Stimulated activated CD4-positive, alpha-beta T cell treated with anti-CD3 and anti-CD28 coated beads, Interleukin-2, amount 100 ng/mL, for 24 hours (primary cell): ENCODE data around the gene SPATA46.
"Not testable (repeated sequence)": the region's sequence is repeated elsewhere in the genome, so short reads cannot be mapped to it uniquely, and the experiment has no call there.

Source experiments
- DNase-seq, 2 donors: peaks; one replicate each; pipeline ENCODE4 v3.0.0-alpha.2; 2020

Gene SPATA46

GRCh38 chr1:162376691-162377090 is at the start of gene SPATA46:
Gene SPATA46 (minus strand): TSS chr1:162376854. CDS start chr1:162376790, 64 bp downstream.
- DNase-seq, result no peak

- DNase-seq, result no peak
These were observed 46.2 kb upstream of the SPATA46 start for GRCh38 chr1:162422662-162423375.

GRCh38 chr1:162421258-162422164 is 44.9 kb upstream of the SPATA46 start:
- no peak for DNase-seq

GRCh38 chr1:162420120-162420519 is 43.5 kb upstream of the SPATA46 start:
- no peak for DNase-seq

- not testable (repeated sequence) for DNase-seq
These were observed 42.8 kb upstream of the SPATA46 start for GRCh38 chr1:162419450-162419931.

GRCh38 chr1:162418584-162418983 is 41.9 kb upstream of the SPATA46 start:
- not testable (repeated sequence) for DNase-seq

GRCh38 chr1:162417650-162418049 is 41.0 kb upstream of the SPATA46 start:
- no peak for DNase-seq

GRCh38 chr1:162416909-162417308 is 40.3 kb upstream of the SPATA46 start:
- DNase-seq, result no peak

- no peak for DNase-seq
These were observed 39.6 kb upstream of the SPATA46 start for GRCh38 chr1:162416215-162416614.

GRCh38 chr1:162412002-162412401 is 35.3 kb upstream of the SPATA46 start, which contains the start of gene SH2D1B:
Gene SH2D1B (minus strand): TSS chr1:162412136. CDS start chr1:162412016, 120 bp downstream.
- no peak for DNase-seq

GRCh38 chr1:162407539-162407938 is 30.9 kb upstream of the SPATA46 start:
- DNase-seq, result no peak

- no peak for DNase-seq
These were observed 30.2 kb upstream of the SPATA46 start for GRCh38 chr1:162406811-162407210.

GRCh38 chr1:162405800-162406199 is 29.1 kb upstream of the SPATA46 start:
- DNase-seq, result no peak

GRCh38 chr1:162404550-162405160 is 28.0 kb upstream of the SPATA46 start:
- no peak for DNase-seq

GRCh38 chr1:162400790-162401355 is 24.2 kb upstream of the SPATA46 start:
- no peak for DNase-seq

GRCh38 chr1:162398999-162399580 is 22.4 kb upstream of the SPATA46 start:
- DNase-seq, result no peak

- DNase-seq, result no peak
These were observed 21.4 kb upstream of the SPATA46 start for GRCh38 chr1:162397943-162398560.

- DNase-seq, result no peak
These were observed 20.4 kb upstream of the SPATA46 start for GRCh38 chr1:162397039-162397448.

- DNase-seq, result no peak
These were observed 19.7 kb upstream of the SPATA46 start for GRCh38 chr1:162396201-162396906.

GRCh38 chr1:162391790-162392563 is 15.3 kb upstream of the SPATA46 start:
- peak in 1 of 2 donors; percentile 13 for DNase-seq
